OCI-LY7 (cell line): ENCODE data around the gene CRIP1. TPM values are rescaled to one million over a fixed set of nuclear protein-coding genes. Genes with fewer than 3 reads are reported as not detected.

Experiments used
- BruUV-seq: library from RNA; stranded (reverse); fragments of 400-500 nt; replicated peaks from 2 replicates; lab custom pipeline; 2021; lab: Mats Ljungman, UMichigan
- CTCF ChIA-PET: fragments of 300-600 bp; sonication (Branson Sonifier 250); formaldehyde crosslinking; loops from one replicate; lab custom pipeline; 2022; ENCODE audit warnings: antibody characterized with exemption; ENCODE audit not compliant: unreplicated experiment; lab: Charles Lee
- POLR2A ChIA-PET: fragments of 300-600 bp; sonication (Branson Sonifier 250); formaldehyde crosslinking; loops from one replicate; lab custom pipeline; 2022; ENCODE audit warnings: antibody characterized with exemption; lab: Charles Lee
- DNase-seq: peaks from one replicate; pipeline ENCODE4 v3.0.0-alpha.2; 2015; ENCODE audit warnings: low spot score
- H2AFZ ChIP-seq: fragments of 200-600 bp; sonication (generic), shearing (Covaris generic); 2 replicates; pipeline ENCODE4 v1.6.1; 2014; ENCODE audit warnings: mild to moderate bottlenecking, antibody characterized with exemption, low read length, moderate library complexity
- H3K27ac ChIP-seq: fragments of 200-600 bp; sonication (generic); 2 replicates; pipeline ENCODE4 v1.5.1; 2014; ENCODE audit warnings: mixed run types, low read depth, mild to moderate bottlenecking, moderate library complexity, low read length, inconsistent platforms; ENCODE audit not compliant: poor library complexity, severe bottlenecking
- H3K36me3 ChIP-seq: fragments of 200-600 bp; sonication (generic); 2 replicates; pipeline ENCODE4 v1.6.1; 2014; ENCODE audit warnings: mild to moderate bottlenecking, antibody characterized with exemption, low read length, moderate library complexity, mixed read lengths; ENCODE audit not compliant: insufficient read depth
- H3K4me1 ChIP-seq: fragments of 200-600 bp; sonication (generic); 2 replicates; pipeline ENCODE4 v1.5.1; 2014; ENCODE audit warnings: mild to moderate bottlenecking, low read length; ENCODE audit not compliant: insufficient read depth, poor library complexity, severe bottlenecking
- H3K4me2 ChIP-seq: fragments of 200-600 bp; sonication (generic); 2 replicates; pipeline ENCODE4 v1.6.1; 2014; ENCODE audit warnings: mild to moderate bottlenecking, low read length
- H3K4me3 ChIP-seq: fragments of 200-600 bp; sonication (generic); 2 replicates; pipeline ENCODE4 v1.5.1; 2014; ENCODE audit warnings: mild to moderate bottlenecking, low read depth, low read length; ENCODE audit not compliant: poor library complexity, severe bottlenecking
- H3K79me2 ChIP-seq: fragments of 200-600 bp; sonication (generic); 2 replicates; pipeline ENCODE4 v1.6.1; 2016; ENCODE audit warnings: low read depth, mild to moderate bottlenecking, low read length, moderate library complexity, mixed read lengths; ENCODE audit not compliant: insufficient read depth
- H3K9me2 ChIP-seq: fragments of 200-600 bp; sonication (generic); 2 replicates; pipeline ENCODE4 v1.6.1; 2016; ENCODE audit warnings: mild to moderate bottlenecking, low read length, mixed read lengths; ENCODE audit not compliant: insufficient read depth
- H3K9me3 ChIP-seq: fragments of 200-600 bp; sonication (generic); 2 replicates; pipeline ENCODE4 v1.6.1; 2014; ENCODE audit warnings: mild to moderate bottlenecking, mixed run types, low read length, mixed read lengths
- H4K20me1 ChIP-seq: fragments of 200-600 bp; sonication (generic); 2 replicates; pipeline ENCODE4 v1.6.1; 2014; ENCODE audit warnings: mild to moderate bottlenecking, antibody characterized with exemption, low read length, moderate library complexity, mixed read lengths; ENCODE audit not compliant: insufficient read depth
- CTCF ChIP-seq: fragments of 200-600 bp; sonication (generic); conservative IDR thresholded peaks from 2 replicates; pipeline ENCODE4 v1.5.1; 2014; ENCODE audit warnings: mild to moderate bottlenecking, antibody characterized with exemption, low read length, moderate library complexity, mixed read lengths
- EZH2phosphoT487 ChIP-seq: fragments of 200-600 bp; sonication (generic); IDR thresholded peaks from 2 replicates; pipeline ENCODE4 v1.6.1; 2018; ENCODE audit warnings: low read depth, borderline replicate concordance, mild to moderate bottlenecking, mixed run types, antibody characterized with exemption, low read length, moderate library complexity, mixed read lengths
- intact Hi-C: fragments of 100-400 bp; cut with micrococcal nuclease; formaldehyde crosslinking; loops from one replicate; pipeline ENCODE4 v1.10.0; 2022; ENCODE audit not compliant: unreplicated experiment
- total RNA-seq, 2 experiments: library from RNA; depleted of rRNA in 1 of 2; stranded (reverse); fragments of >200 nt in 1 of 2; shearing (Covaris generic) in 1 of 2; gene quantifications; 2 replicates each; pipeline ENCODE4 v1.2.3, GENCODE V29; 2014 to 2022

The CRIP1 gene
- total RNA-seq, 2 experiments from 2014 or later: 4.6 TPM; not detected in 1

GRCh38 chr14:105536691-105537579 is 50.2 kb downstream of the CRIP1 start:
- Histone ChIP-seq H3K9me2 (no peaks in the 10 kb centered on the region), H3K4me1 (peaks cover 11% of the 10 kb centered on the region), H3K4me2 (no peak overlapping the region), H3K36me3 (no peaks in the 10 kb centered on the region), H3K9me3 (no peaks in the 10 kb centered on the region), H4K20me1 (no peaks in the 10 kb centered on the region), H3K4me3 (no peak overlapping the region), H2AFZ (no peak overlapping the region), H3K27ac (no peak overlapping the region), H3K79me2 (no peaks in the 10 kb centered on the region)
- no TSS peak for BruUV-seq
- POLR2A ChIA-PET: no interaction called here
- intact Hi-C loops: loop anchor here (5.0 kb wide), 1 partner anchor 730 kb away; no protein-coding TSS in a partner anchor
- CTCF ChIA-PET: no interaction called here
- TF ChIP-seq CTCF (no peak), EZH2phosphoT487 (no peak)
- DNase-seq: no peak

- DNase-seq: peak; percentile 66
- Histone ChIP-seq H3K4me3 (no peak overlapping the region), H3K9me2 (no peaks in the 10 kb centered on the region), H3K36me3 (no peaks in the 10 kb centered on the region), H3K4me2 (peak overlapping the region; percentile 47; the same call in 1 of the 2 replicates), H3K9me3 (0 out of 2 replicates have a peak, but pooled peaks cover under 1% of the 10 kb centered on the region), H3K79me2 (no peaks in the 10 kb centered on the region), H2AFZ (no peak overlapping the region), H3K27ac (no peak overlapping the region), H3K4me1 (peaks cover 2% of the 10 kb centered on the region), H4K20me1 (no peaks in the 10 kb centered on the region)
- BruUV-seq: no TSS peak
- no peak for TF ChIP-seq EZH2phosphoT487
- TF ChIP-seq CTCF: peak; percentile 86
- POLR2A ChIA-PET: interaction anchor here (0.8 kb wide), 1 partner anchor 672 kb away, joined by 3 read pairs; no protein-coding TSS in a partner anchor
- intact Hi-C loops: loop anchor here (5.0 kb wide), 1 partner anchor 729 kb away; no protein-coding TSS in a partner anchor
- CTCF ChIA-PET: no interaction called here
These were observed 51.1 kb downstream of the CRIP1 start for GRCh38 chr14:105537580-105538474.

Other genes with a start within 250 kb of the CRIP1 start
- 27.9 and 30.0 TPM in 2 replicates for gene BTBD6, start 238.4 kb upstream of the CRIP1 start, total RNA-seq (2014; rRNA removed; shearing (Covaris generic))
- gene BTBD6, start 238.4 kb upstream of the CRIP1 start, total RNA-seq (2022): 5.7 and 6.9 TPM in 2 replicates
- 23.7 and 25.5 TPM in 2 replicates for gene BRF1, start 185.9 kb upstream of the CRIP1 start, total RNA-seq (2014; rRNA removed; shearing (Covaris generic))
- gene BRF1, start 185.9 kb upstream of the CRIP1 start, total RNA-seq (2022): 26.4 and 27.0 TPM in 2 replicates
- gene PACS2, start 172.1 kb upstream of the CRIP1 start, total RNA-seq (2014; rRNA removed; shearing (Covaris generic)): 35.3 and 46.9 TPM in 2 replicates
- gene PACS2, start 172.1 kb upstream of the CRIP1 start, total RNA-seq (2022): 45.4 and 47.3 TPM in 2 replicates
- 1.3 and 2.3 TPM in 2 replicates for gene TEX22, start 88.3 kb upstream of the CRIP1 start, total RNA-seq (2014; rRNA removed; shearing (Covaris generic))
- 9.2 and 12.2 TPM in 2 replicates for gene TEX22, start 88.3 kb upstream of the CRIP1 start, total RNA-seq (2022)
- 92.3 and 103 TPM in 2 replicates for gene MTA1, start 67.1 kb upstream of the CRIP1 start, total RNA-seq (2014; rRNA removed; shearing (Covaris generic))
- 217 and 220 TPM in 2 replicates for gene MTA1, start 67.1 kb upstream of the CRIP1 start, total RNA-seq (2022)
- gene CRIP2, start 12.1 kb upstream of the CRIP1 start, total RNA-seq (2014; rRNA removed; shearing (Covaris generic)): not detected in 2 replicates
- gene CRIP2, start 12.1 kb upstream of the CRIP1 start, total RNA-seq (2022): not detected in 2 replicates
- 53.2 and 57.4 TPM in 2 replicates for gene TEDC1, start 4.4 kb downstream of the CRIP1 start, total RNA-seq (2014; rRNA removed; shearing (Covaris generic))
- gene TEDC1, start 4.4 kb downstream of the CRIP1 start, total RNA-seq (2022): 55.8 and 58.0 TPM in 2 replicates
- 0.25 and 0.70 TPM in 2 replicates for gene TMEM121, start 39.7 kb downstream of the CRIP1 start, total RNA-seq (2014; rRNA removed; shearing (Covaris generic))
- gene TMEM121, start 39.7 kb downstream of the CRIP1 start, total RNA-seq (2022): 0.21 and 0.31 TPM in 2 replicates